ENCODE measurements around the gene RPS2. TPM values are rescaled to one million over a fixed set of nuclear protein-coding genes. Genes with fewer than 3 reads are reported as not detected.
A peak's percentile ranks its signal among the peaks of the same experiment; 100 is the strongest.

RPS2 gene
- total and polyA plus RNA-seq, 2 of the 8 experiments (the other 6 are each of a cell fraction or from before 2014, with no cell fraction given), result 4,042 to 16,783 TPM

- Histone ChIP-seq H4K20me1 (replicated peaks in 1 of 2; ENCODE audit: control insufficient read depth in 1 of 2, insufficient read depth in 2 of 2, low read length in 2 of 2) (no peaks in the 10 kb centered on the region), H2AFZ (ENCODE audit: low read length) (no peak overlapping the region), H3K14ac (ENCODE audit: insufficient read length) (no peak overlapping the region), H2AK5ac (ENCODE audit: low read depth, low read length) (no peak overlapping the region), H2BK5ac (ENCODE audit: low read depth, low read length) (no peak overlapping the region), H3K79me1 (ENCODE audit: low read depth, low read length) (no peaks in the 10 kb centered on the region), H3K23ac (ENCODE audit: insufficient read length) (no peak overlapping the region), H4K5ac (ENCODE audit: insufficient read length, low read depth, low read length) (no peak overlapping the region), H2BK20ac (ENCODE audit: low read length) (no peak overlapping the region), H3K9ac (replicated peaks in 1 of 4; ENCODE audit: extremely low read depth in 1 of 4, low read depth in 3 of 4, low read length in 3 of 4) (no peak overlapping the region), H3K4me3 (ENCODE audit: extremely low read depth in 1 of 4, insufficient read depth in 2 of 4, low read depth in 3 of 4, low read length in 4 of 4) (no peak overlapping the region), H3K4me1 (replicated peaks in 1 of 4; ENCODE audit: control insufficient read depth in 3 of 4, insufficient read depth in 4 of 4, low read length in 3 of 4) (peaks cover 4 to 18% (median 10%) of the 10 kb centered on the region in 4 experiments), H3K23me2 (ENCODE audit: low read depth, low read length) (no peaks in the 10 kb centered on the region; the same call in 1 of the 2 replicates), H2BK15ac (ENCODE audit: low read length) (no peak overlapping the region), H3K56ac (replicated peaks; ENCODE audit: insufficient read length, low read depth, low read length) (no peak overlapping the region), H3K4me2 (ENCODE audit: insufficient read depth in 1 of 2, low read depth in 2 of 2, low read length in 2 of 2) (no peak overlapping the region), H3K79me2 (ENCODE audit: control insufficient read depth in 1 of 2, insufficient read depth in 2 of 2, low read length in 2 of 2) (no peaks in the 10 kb centered on the region), H2BK12ac (ENCODE audit: low read depth, low read length) (0 out of 2 replicates have a peak overlapping the region, but pooled peaks have one; percentile 35), H3K4ac (replicated peaks; ENCODE audit: insufficient read length, low read depth, low read length) (no peak overlapping the region), H3K36me3 (ENCODE audit: control insufficient read depth in 2 of 4, insufficient read depth in 4 of 4, low read length in 3 of 4) (no peaks in the 10 kb centered on the region), H3K27ac (ENCODE audit: low read depth, low read length) (no peak overlapping the region), H4K8ac (ENCODE audit: extremely low read depth, insufficient read depth, low read length) (no peak overlapping the region), H2BK120ac (replicated peaks; ENCODE audit: low read depth, low read length) (no peak overlapping the region), H3K27me3 (replicated peaks in 1 of 4; ENCODE audit: control insufficient read depth in 3 of 4, extremely low read depth in 1 of 4, insufficient read depth in 3 of 4, low read length in 3 of 4) (peaks cover 0 to 47% (median 28%) of the 10 kb centered on the region in 4 experiments; a peak in 6 of 7 replicates), H3K18ac (ENCODE audit: extremely low read depth, low read length) (no peak overlapping the region; the same call in 1 of the 2 replicates), H4K91ac (replicated peaks; ENCODE audit: insufficient read length, low read length) (no peak overlapping the region), H3K9me3 (ENCODE audit: insufficient read depth in 2 of 2, low read depth in 1 of 2, low read length in 1 of 2) (no peaks in the 10 kb centered on the region)
- 73% methylated on average over 7 of the region's 11 CpGs; no CpG with 5 or more reads in 1 of the 2 experiments for WGBS, 2 experiments (ENCODE audit: extremely low coverage in 1 of 2, insufficient coverage in 1 of 2, insufficient read length in 1 of 2, insufficient replicate concordance in 2 of 2, low coverage in 1 of 2, low lambda C conversion rate in 2 of 2, missing lambda C conversion rate in 1 of 2)
- no peak for DNase-seq (ENCODE audit: low read depth in 1 of 2, low spot score in 2 of 2)
- no peak for FAIRE-seq
- CTCF ChIA-PET (ENCODE audit: partially characterized antibody), result interaction anchor here (0.7 to 8.0 kb wide), 3 partner anchors 10 to 62 kb away, joined by 3 to 75 read pairs (median 7); no protein-coding TSS in a partner anchor
- POLR2A ChIA-PET (ENCODE audit: partially characterized antibody), result interaction anchor here (0.6 to 4.1 kb wide), 4 partner anchors 18 to 633 kb away, joined by 3 to 27 read pairs (median 4); partner anchors contain the start of gene RPS2
- TF ChIP-seq ASH2L (IDR thresholded peaks at IDR 0.05; ENCODE audit: low read length) (no peak), EGR1 (IDR thresholded peaks at IDR 0.05; ENCODE audit: borderline replicate concordance, low read depth, low read length) (no peak), POU5F1 (IDR thresholded peaks at IDR 0.05; ENCODE audit: low read depth, low read length) (no peak), CBX8 (IDR thresholded peaks at IDR 0.05; ENCODE audit: borderline replicate concordance, low read depth, low read length) (no peak), SIN3A (conservative IDR thresholded peaks at IDR 0.05 in 1 of 2, IDR thresholded peaks at IDR 0.05 in 1 of 2; ENCODE audit: low read depth in 1 of 2, low read length in 2 of 2) (no peak), NANOG (IDR thresholded peaks at IDR 0.05; ENCODE audit: insufficient read depth, low read depth, low read length, poor library complexity, severe bottlenecking) (no peak), ATF3 (IDR thresholded peaks at IDR 0.05; ENCODE audit: insufficient read depth, low read depth, low read length) (no peak), TAF7 (optimal IDR thresholded peaks at IDR 0.05; ENCODE audit: borderline replicate concordance, low read depth, low read length) (no peak), JUND (IDR thresholded peaks at IDR 0.05; ENCODE audit: low read length) (no peak), EZH2 (IDR thresholded peaks at IDR 0.05; ENCODE audit: low read depth, low read length, severe bottlenecking) (no peak), YY1 (IDR thresholded peaks at IDR 0.05; ENCODE audit: low read depth, low read length) (no peak), SP4 (IDR thresholded peaks at IDR 0.05; ENCODE audit: low read length) (no peak), FOSL1 (IDR thresholded peaks at IDR 0.05; ENCODE audit: insufficient read depth, low read depth, low read length) (no peak)
Measured at GRCh38 chr16:1926271-1926670, 38.4 kb downstream of the RPS2 start.

All from H1 (cell line).